Kidney epithelial cell (primary cell): ENCODE data around the gene LANCL3. TPM values are rescaled to one million over a fixed set of nuclear protein-coding genes. Genes with fewer than 3 reads are reported as not detected.

Experiments
- DNase-seq: peaks from one replicate; pipeline ENCODE4 v3.0.0-alpha.2; 2010; ENCODE audit warnings: low read depth
- H3K27me3 ChIP-seq: 2 replicates; pipeline ENCODE4 v1.6.0; 2011; ENCODE audit warnings: low read length; ENCODE audit not compliant: control insufficient read depth, insufficient read depth
- H3K36me3 ChIP-seq: 2 replicates; pipeline ENCODE4 v1.5.1; 2011; ENCODE audit warnings: low read length; ENCODE audit not compliant: control insufficient read depth, insufficient read depth
- H3K4me3 ChIP-seq: 2 replicates; pipeline ENCODE4 v1.5.1; 2011; ENCODE audit warnings: low read depth, mild to moderate bottlenecking, control low read depth, low read length
- CTCF ChIP-seq: IDR thresholded peaks from 2 replicates; pipeline ENCODE4 v1.5.1; 2011; ENCODE audit warnings: mild to moderate bottlenecking, moderate library complexity, low read length, control low read depth, inconsistent platforms; ENCODE audit not compliant: insufficient read depth, poor library complexity, severe bottlenecking
- total RNA-seq: library from RNA; depleted of rRNA; stranded (reverse); fragments of >200 nt; gene quantifications from 2 replicates; pipeline ENCODE4 v1.2.3, GENCODE V29; 2015

Gene LANCL3
- total RNA-seq, 1 donor from 2014 or later: 0.13 TPM

DNA sequence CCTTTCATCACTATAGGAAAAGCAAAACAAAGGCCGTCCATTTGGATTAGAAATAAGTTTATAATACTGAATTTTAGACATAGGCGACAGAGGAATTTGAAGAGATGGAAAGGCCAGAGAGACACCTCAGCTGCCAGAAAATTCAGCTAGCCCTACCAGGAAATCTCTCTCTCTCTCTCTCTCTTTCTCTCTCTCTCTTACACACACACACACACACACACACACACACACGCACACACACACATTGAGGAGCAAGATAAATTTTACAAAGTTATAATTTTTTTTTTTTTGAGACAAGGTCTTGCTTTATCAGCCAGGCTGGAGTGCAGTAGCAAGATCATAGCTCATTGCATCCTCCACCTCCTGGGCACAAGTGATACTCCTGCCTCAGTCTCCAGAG lies 115.5 kb downstream of the LANCL3 start:
- Histone ChIP-seq H3K36me3 (no peaks in the 10 kb centered on the region), H3K4me3 (no peak overlapping the region), H3K27me3 (no peaks in the 10 kb centered on the region)
- DNase-seq: no peak
- no peak for TF ChIP-seq CTCF

DNA sequence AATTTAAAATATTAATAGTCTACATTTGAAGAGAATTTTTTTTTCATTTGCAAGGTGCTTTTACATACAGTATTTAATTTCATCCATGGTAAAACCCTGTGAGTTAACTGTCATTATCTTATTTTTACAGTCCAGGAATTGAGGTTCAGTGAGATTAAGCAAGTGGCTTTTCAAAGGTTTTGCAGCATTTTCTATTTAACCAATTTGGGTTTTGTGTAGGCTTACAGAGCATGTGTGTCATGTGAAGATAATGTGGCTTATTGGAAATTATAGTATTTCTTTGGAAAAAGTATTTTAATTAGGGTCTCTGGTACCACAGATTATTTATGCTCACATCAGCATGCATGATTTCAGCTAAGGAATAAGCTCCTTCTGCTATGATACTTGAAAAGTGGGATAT lies 118.7 kb downstream of the LANCL3 start:
- no peaks in the 10 kb centered on the region for H3K36me3 ChIP-seq
- TF ChIP-seq CTCF: no peak
- no peak for DNase-seq
- H3K27me3 ChIP-seq: no peaks in the 10 kb centered on the region
- H3K4me3 ChIP-seq: no peak overlapping the region

DNA sequence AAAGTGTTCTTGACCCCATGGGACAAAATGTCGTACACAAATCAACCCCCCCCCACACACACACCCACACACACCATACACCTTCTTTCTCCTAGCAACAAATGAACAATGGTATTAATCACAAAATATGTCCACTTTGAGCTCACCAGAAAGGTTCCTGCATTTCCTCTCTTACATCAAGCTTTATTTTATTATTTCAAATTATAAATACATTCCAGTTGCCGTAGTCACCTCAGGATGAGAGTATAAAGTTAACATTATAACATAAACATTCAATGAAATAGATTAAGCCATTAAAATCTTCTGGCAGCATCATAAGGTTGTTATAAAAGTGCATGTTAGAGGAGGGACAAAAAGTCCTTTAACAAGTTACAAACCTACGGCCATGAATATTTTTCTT lies 121.5 kb downstream of the LANCL3 start:
- TF ChIP-seq CTCF: no peak
- Histone ChIP-seq H3K4me3 (no peak overlapping the region), H3K36me3 (no peaks in the 10 kb centered on the region), H3K27me3 (no peaks in the 10 kb centered on the region)
- no peak for DNase-seq

- H3K4me3 ChIP-seq: no peak overlapping the region
- no peak for DNase-seq
- no peak for TF ChIP-seq CTCF
These were observed 125.8 kb downstream of the LANCL3 start for GRCh38 chrX:37697169-37697760.

DNA sequence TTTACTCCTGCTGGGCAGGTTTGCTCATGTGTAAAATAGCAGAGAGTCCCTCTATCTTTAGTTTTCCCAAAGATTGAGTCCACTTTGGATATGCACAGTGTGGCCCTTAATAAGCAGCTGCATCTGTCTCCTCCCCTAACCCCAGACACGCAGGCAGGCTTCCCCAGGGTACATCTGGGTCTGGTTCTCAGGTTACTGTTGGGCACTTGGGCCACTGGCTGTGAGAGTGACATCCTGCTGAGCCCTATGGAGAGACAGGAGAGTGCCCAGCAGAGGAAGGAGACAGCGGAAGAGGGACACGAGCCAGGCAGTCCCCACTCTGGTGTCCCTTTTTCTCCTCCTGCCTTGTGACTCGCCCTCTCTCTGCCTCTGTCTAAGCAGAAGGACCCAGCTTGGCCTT lies 130.1 kb downstream of the LANCL3 start:
- Histone ChIP-seq H3K36me3 (no peaks in the 10 kb centered on the region), H3K27me3 (no peaks in the 10 kb centered on the region)
- no peak for DNase-seq

More at GRCh38 chrX:37697169-37697760, 125.8 kb downstream of the LANCL3 start:
- H3K27me3 ChIP-seq: no peaks in the 10 kb centered on the region
- H3K36me3 ChIP-seq: no peaks in the 10 kb centered on the region

More for the DNA sequence above, 130.1 kb downstream of the LANCL3 start:
- TF ChIP-seq CTCF: no peak
- no peak overlapping the region for H3K4me3 ChIP-seq
